Keratinocyte (primary cell): ENCODE results near the gene TRIM59. TPM values are rescaled to one million over a fixed set of nuclear protein-coding genes. Genes with fewer than 3 reads are reported as not detected.

Experiments used
- DNase-seq: peaks from one replicate; pipeline ENCODE4 v3.0.0-alpha.2; 2011; ENCODE audit warnings: low read depth, missing footprints, low spot score
- FAIRE-seq: peaks from 2 replicates; lab custom pipeline; 2011; peaks lifted over from hg19 to GRCh38; lab: Jason Lieb, UNC
- H2AFZ ChIP-seq: 2 replicates; pipeline ENCODE4 v1.6.0; 2012; ENCODE audit warnings: low read length, control low read depth, inconsistent platforms; ENCODE audit not compliant: control insufficient read depth
- H3K27ac ChIP-seq: 2 replicates; pipeline ENCODE4 v1.5.1; 2011; ENCODE audit warnings: low read length; ENCODE audit not compliant: control insufficient read depth, insufficient read depth
- H3K27me3 ChIP-seq: 3 replicates; pipeline ENCODE4 v1.6.0; 2011; ENCODE audit warnings: low read length; ENCODE audit not compliant: control insufficient read depth, insufficient read depth; ENCODE audit errors: extremely low read depth
- H3K36me3 ChIP-seq, 2 experiments: 2 replicates in 1 of 2; 3 replicates in 1 of 2; pipeline ENCODE4 v1.5.1; 2011; ENCODE audit warnings: low read length in 2 of 2, mild to moderate bottlenecking in 1 of 2; ENCODE audit not compliant: control insufficient read depth in 2 of 2, insufficient read depth in 2 of 2; ENCODE audit errors: extremely low read depth in 1 of 2
- H3K4me1 ChIP-seq: 3 replicates; pipeline ENCODE4 v1.5.1; 2011; ENCODE audit warnings: low read length; ENCODE audit not compliant: control insufficient read depth, insufficient read depth; ENCODE audit errors: extremely low read depth
- H3K4me2 ChIP-seq: 3 replicates; pipeline ENCODE4 v1.6.0; 2011; ENCODE audit warnings: low read depth, low read length; ENCODE audit not compliant: control insufficient read depth, insufficient read depth; ENCODE audit errors: extremely low read depth
- H3K4me3 ChIP-seq, 3 experiments: fragments of 200-600 bp in 1 of 3; sonication (generic) in 1 of 3; 2 replicates in 2 of 3; 3 replicates in 1 of 3; pipeline ENCODE4 v1.5.1; 2011 to 2016; ENCODE audit warnings: low read length in 3 of 3, mild to moderate bottlenecking in 3 of 3, control low read depth in 2 of 3, inconsistent platforms in 1 of 3, low read depth in 1 of 3, mixed read lengths in 1 of 3, mixed run types in 1 of 3, moderate library complexity in 1 of 3; ENCODE audit not compliant: control insufficient read depth in 2 of 3, insufficient read depth in 2 of 3; ENCODE audit errors: extremely low read depth in 1 of 3
- H3K79me2 ChIP-seq: 2 replicates; pipeline ENCODE4 v1.6.0; 2012; ENCODE audit warnings: low read length; ENCODE audit not compliant: control insufficient read depth, insufficient read depth
- H3K9ac ChIP-seq: 3 replicates; pipeline ENCODE4 v1.6.0; 2011; ENCODE audit warnings: low read length; ENCODE audit not compliant: control insufficient read depth, insufficient read depth; ENCODE audit errors: extremely low read depth
- H3K9me1 ChIP-seq: 3 replicates; pipeline ENCODE4 v1.6.0; 2011; ENCODE audit warnings: low read length; ENCODE audit not compliant: control insufficient read depth, insufficient read depth; ENCODE audit errors: extremely low read depth
- H3K9me3 ChIP-seq: 2 replicates; pipeline ENCODE4 v1.5.1; 2012; ENCODE audit warnings: low read depth, low read length; ENCODE audit not compliant: control insufficient read depth
- H4K20me1 ChIP-seq: 3 replicates; pipeline ENCODE4 v1.6.0; 2011; ENCODE audit warnings: low read length; ENCODE audit not compliant: control insufficient read depth, insufficient read depth; ENCODE audit errors: extremely low read depth
- EZH2 ChIP-seq: IDR thresholded peaks from one replicate; pipeline ENCODE4 v1.6.1; 2012; ENCODE audit warnings: inconsistent platforms, mild to moderate bottlenecking, low read length, moderate library complexity
- dilution Hi-C: fragments of 300-500 bp; cut with MboI; formaldehyde crosslinking; loops from one replicate; pipeline ENCODE4 v1.7.0; 2020; ENCODE audit warnings: low sequenced_read_pairs; ENCODE audit not compliant: extremely low pct_ligation_motif_present
- polyA plus RNA-seq, 5 experiments: library from polyadenylated mRNA; depleted of rRNA in 3 of 5; stranded (reverse) in 3 of 5; stranded (forward) in 1 of 5; unstranded in 1 of 5; fragments of >200 nt; gene quantifications; 1 replicate in 1 of 5; 2 replicates in 3 of 5; 3 replicates in 1 of 5; pipeline versions ENCODE4 v1.2.1 to v1.2.3, GENCODE V29; 2011 to 2012; ENCODE audit warnings: missing spikeins in 2 of 5, low read depth in 1 of 5, low replicate concordance in 1 of 5
- TF ChIP-seq, protein P1 (sequence below), 3 experiments: IDR thresholded peaks in 1 of 3; conservative IDR thresholded peaks in 1 of 3; optimal IDR thresholded peaks in 1 of 3; 2 replicates in 2 of 3; 3 replicates in 1 of 3; pipeline versions ENCODE3 to v1.5.1; 2011; ENCODE audit warnings: low read length in 3 of 3, mild to moderate bottlenecking in 3 of 3, moderate library complexity in 2 of 3, control low read depth in 1 of 3, inconsistent platforms in 1 of 3; ENCODE audit not compliant: insufficient read depth in 2 of 3; ENCODE audit errors: extremely low read depth in 1 of 3

Gene TRIM59
- polyA plus RNA-seq, 1 donor (not counting 4 experiments of a cell fraction or from before 2014, with no cell fraction given): 8.0 TPM

- H3K4me2 ChIP-seq: no peak overlapping the region
- H3K9me3 ChIP-seq: no peaks in the 10 kb centered on the region
- H3K9ac ChIP-seq: no peak overlapping the region
- peaks cover 0 to 15% of the 10 kb centered on the region in 2 experiments for H3K36me3 ChIP-seq
- H4K20me1 ChIP-seq: no peaks in the 10 kb centered on the region
- peaks cover 52% of the 10 kb centered on the region for H3K79me2 ChIP-seq
- no peaks in the 10 kb centered on the region for H3K27me3 ChIP-seq
- no peaks in the 10 kb centered on the region for H3K9me1 ChIP-seq
- no peak overlapping the region for H2AFZ ChIP-seq
- FAIRE-seq: no peak
- H3K4me3 ChIP-seq: no peak overlapping the region
- H3K27ac ChIP-seq: no peak overlapping the region
- DNase-seq: no peak
- dilution Hi-C loops: no loop called here
- no peaks in the 10 kb centered on the region for H3K4me1 ChIP-seq
- TF ChIP-seq EZH2: no peak
- TF ChIP-seq, protein P1, sequence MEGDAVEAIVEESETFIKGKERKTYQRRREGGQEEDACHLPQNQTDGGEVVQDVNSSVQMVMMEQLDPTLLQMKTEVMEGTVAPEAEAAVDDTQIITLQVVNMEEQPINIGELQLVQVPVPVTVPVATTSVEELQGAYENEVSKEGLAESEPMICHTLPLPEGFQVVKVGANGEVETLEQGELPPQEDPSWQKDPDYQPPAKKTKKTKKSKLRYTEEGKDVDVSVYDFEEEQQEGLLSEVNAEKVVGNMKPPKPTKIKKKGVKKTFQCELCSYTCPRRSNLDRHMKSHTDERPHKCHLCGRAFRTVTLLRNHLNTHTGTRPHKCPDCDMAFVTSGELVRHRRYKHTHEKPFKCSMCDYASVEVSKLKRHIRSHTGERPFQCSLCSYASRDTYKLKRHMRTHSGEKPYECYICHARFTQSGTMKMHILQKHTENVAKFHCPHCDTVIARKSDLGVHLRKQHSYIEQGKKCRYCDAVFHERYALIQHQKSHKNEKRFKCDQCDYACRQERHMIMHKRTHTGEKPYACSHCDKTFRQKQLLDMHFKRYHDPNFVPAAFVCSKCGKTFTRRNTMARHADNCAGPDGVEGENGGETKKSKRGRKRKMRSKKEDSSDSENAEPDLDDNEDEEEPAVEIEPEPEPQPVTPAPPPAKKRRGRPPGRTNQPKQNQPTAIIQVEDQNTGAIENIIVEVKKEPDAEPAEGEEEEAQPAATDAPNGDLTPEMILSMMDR (optimal IDR thresholded peaks at IDR 0.05 in 1 of 3, IDR thresholded peaks at IDR 0.05 in 1 of 3, conservative IDR thresholded peaks at IDR 0.05 in 1 of 3; ENCODE audit: extremely low read depth in 1 of 3, insufficient read depth in 2 of 3, low read length in 3 of 3): no peak
Measured at GRCh38 chr3:160409812-160410610, 39.6 kb downstream of the TRIM59 start.

- H3K9me1 ChIP-seq: no peaks in the 10 kb centered on the region
- H3K4me1 ChIP-seq: peaks cover 12% of the 10 kb centered on the region
- FAIRE-seq (no peak), DNase-seq (no peak)
- H3K9me3 ChIP-seq: no peaks in the 10 kb centered on the region
- peak overlapping the region; percentile 29 for H3K27ac ChIP-seq
- H3K36me3 ChIP-seq: peaks cover 0 to 4% of the 10 kb centered on the region in 2 experiments
- peaks cover 93% of the 10 kb centered on the region for H3K79me2 ChIP-seq
- dilution Hi-C loops: no loop called here
- H3K9ac ChIP-seq: no peak overlapping the region
- TF ChIP-seq EZH2: no peak
- TF ChIP-seq, protein P1 (optimal IDR thresholded peaks at IDR 0.05 in 1 of 3, IDR thresholded peaks at IDR 0.05 in 1 of 3, conservative IDR thresholded peaks at IDR 0.05 in 1 of 3; ENCODE audit: extremely low read depth in 1 of 3, insufficient read depth in 2 of 3, low read length in 3 of 3): no peak
- no peak overlapping the region for H2AFZ ChIP-seq
- H3K4me3 ChIP-seq: no peak overlapping the region
- peak overlapping the region; percentile 81 for H3K4me2 ChIP-seq
- H3K27me3 ChIP-seq: no peaks in the 10 kb centered on the region
- H4K20me1 ChIP-seq: peaks cover 6% of the 10 kb centered on the region
Measured at GRCh38 chr3:160403796-160404470, 45.7 kb downstream of the TRIM59 start.
